ENCODE measurements around the gene MINDY4. TPM values are rescaled to one million over a fixed set of nuclear protein-coding genes. Genes with fewer than 3 reads are reported as not detected.

The MINDY4 gene
- 2.5 to 2.8 TPM (median 2.7 TPM) in 5 replicates for total RNA-seq (2022; extraction: Qiagen RNA extraction)

DNA sequence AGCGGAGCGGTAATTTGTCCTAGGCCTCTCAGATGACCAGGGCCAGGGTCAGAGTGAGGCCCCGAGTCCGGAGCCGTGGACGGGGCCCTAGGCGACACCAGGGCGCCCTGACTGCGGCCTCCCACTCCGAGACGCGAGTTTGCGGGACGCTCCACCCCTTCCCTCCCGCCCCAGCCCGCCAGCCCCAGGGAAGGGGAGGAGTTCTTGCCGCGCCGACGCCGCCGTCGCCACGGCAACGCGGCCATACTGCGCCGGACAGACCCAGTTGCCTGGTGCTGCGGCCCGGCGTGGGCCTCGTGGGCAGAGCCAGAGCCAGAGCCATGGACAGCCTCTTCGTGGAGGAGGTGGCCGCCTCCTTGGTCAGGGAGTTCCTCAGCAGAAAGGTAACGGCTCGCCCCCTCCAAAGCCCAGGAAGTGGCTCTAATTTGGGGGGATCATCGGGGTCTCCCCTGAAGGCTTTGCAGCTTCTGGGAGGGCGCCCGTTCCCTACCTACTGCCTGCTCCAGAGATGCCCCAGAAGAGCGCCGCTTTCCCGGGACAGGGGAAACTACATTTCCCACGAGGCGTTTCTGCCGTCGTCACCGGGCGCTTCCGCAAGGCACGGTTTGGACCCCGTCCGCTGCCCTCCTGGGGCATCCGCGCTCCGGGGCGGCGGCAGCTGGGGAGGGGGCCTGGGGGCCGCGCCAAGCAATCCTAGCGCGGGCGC is at the start of gene MINDY4:
Gene MINDY4 (plus strand): TSS at position 244 of the 706 bp plus-strand sequence. CDS start 77 bp downstream, at position 321.

GRCh38 chr7:30751696-30752273 is 19.4 kb upstream of the MINDY4 start, which contains the start of gene INMT:
TSS of gene INMT (plus strand) at chr7:30752135. CDS start at chr7:30752151, 16 bp downstream.

DNA sequence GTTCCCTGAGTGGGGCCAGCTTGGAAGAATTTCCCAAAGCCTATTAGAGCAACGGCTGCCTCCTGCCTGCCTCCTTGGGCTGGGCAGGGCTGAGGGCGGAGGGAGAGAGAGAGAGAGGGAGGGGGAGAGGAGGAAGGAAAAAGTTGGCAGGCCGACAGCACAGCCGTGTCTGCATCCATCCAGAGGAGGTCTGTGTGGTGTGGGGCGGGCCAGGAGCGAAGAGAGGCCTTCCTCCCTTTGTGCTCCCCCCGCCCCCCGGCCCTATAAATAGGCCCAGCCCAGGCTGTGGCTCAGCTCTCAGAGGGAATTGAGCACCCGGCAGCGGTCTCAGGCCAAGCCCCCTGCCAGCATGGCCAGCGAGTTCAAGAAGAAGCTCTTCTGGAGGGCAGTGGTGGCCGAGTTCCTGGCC is 140.3 kb downstream of the MINDY4 start, which contains the start of gene AQP1:
Gene AQP1 (plus strand): TSS at position 293 of the 409 bp plus-strand sequence. CDS start 57 bp downstream, at position 350.

Other genes with a start within 250 kb of the MINDY4 start
- 121 to 162 TPM (median 136 TPM) in 5 replicates for gene GARS1, start 176.5 kb upstream of the MINDY4 start, total RNA-seq (2022; extraction: Qiagen RNA extraction)
- gene CRHR2, start 89.0 kb upstream of the MINDY4 start, total RNA-seq (2022; extraction: Qiagen RNA extraction), result 0.05 to 0.08 TPM (median 0.05 TPM) in 4 of 5 replicates, not detected in the other
- gene INMT, start 19.3 kb upstream of the MINDY4 start, total RNA-seq (2022; extraction: Qiagen RNA extraction), result not detected in 5 replicates
- 0.34 to 0.72 TPM (median 0.66 TPM) in 5 replicates for gene AQP1, start 140.4 kb downstream of the MINDY4 start, total RNA-seq (2022; extraction: Qiagen RNA extraction)
- gene GHRHR, start 192.5 kb downstream of the MINDY4 start, total RNA-seq (2022; extraction: Qiagen RNA extraction), result not detected in 5 replicates